ENCODE results near the gene TRAF3IP3.
A peak's percentile ranks its signal among the peaks of the same experiment; 100 is the strongest.

TRAF3IP3 gene

DNA sequence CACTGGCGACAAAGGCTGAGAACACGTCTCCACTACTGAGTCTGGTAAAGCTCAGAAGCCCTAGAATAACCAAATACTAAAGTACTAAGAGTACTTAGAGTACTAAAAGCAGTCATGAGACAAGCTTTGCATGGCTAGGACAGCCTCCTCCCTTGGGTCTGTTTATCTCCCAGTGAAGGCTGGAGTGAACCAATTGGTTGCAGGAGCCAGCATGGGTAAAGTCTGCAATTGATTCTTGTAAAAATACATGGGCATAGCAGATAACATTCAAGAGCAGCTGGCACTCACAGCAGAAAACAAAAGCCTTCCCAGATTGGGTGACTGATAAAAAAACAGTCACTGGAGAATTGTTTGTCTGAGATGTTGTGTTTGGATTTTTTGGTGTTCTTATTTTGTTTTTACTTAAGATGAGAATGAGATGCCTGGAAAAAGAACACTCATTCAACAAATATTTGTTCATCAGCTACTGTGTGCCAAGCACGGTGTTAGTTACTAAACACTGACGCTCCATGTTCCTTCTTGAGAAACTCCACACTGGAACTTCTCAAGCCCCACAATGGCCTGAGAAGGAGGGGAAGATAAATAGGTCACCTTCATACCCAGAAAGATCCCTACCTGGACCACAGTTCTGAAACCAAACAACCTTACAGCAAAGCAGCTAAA is 46.4 kb downstream of the TRAF3IP3 start:
- TF ChIP-seq, protein P1, sequence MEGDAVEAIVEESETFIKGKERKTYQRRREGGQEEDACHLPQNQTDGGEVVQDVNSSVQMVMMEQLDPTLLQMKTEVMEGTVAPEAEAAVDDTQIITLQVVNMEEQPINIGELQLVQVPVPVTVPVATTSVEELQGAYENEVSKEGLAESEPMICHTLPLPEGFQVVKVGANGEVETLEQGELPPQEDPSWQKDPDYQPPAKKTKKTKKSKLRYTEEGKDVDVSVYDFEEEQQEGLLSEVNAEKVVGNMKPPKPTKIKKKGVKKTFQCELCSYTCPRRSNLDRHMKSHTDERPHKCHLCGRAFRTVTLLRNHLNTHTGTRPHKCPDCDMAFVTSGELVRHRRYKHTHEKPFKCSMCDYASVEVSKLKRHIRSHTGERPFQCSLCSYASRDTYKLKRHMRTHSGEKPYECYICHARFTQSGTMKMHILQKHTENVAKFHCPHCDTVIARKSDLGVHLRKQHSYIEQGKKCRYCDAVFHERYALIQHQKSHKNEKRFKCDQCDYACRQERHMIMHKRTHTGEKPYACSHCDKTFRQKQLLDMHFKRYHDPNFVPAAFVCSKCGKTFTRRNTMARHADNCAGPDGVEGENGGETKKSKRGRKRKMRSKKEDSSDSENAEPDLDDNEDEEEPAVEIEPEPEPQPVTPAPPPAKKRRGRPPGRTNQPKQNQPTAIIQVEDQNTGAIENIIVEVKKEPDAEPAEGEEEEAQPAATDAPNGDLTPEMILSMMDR (IDR thresholded peaks at IDR 0.05; ENCODE audit: low read depth, low read length): no peak
- H3K4me3 ChIP-seq (ENCODE audit: low read depth, low read length): no peak overlapping the region
- no peaks in the 10 kb centered on the region for H3K9me3 ChIP-seq
- DNase-seq: peak; percentile 49
- peaks cover 26% of the 10 kb centered on the region for H3K4me1 ChIP-seq
- H3K27me3 ChIP-seq: no peaks in the 10 kb centered on the region
- H3K36me3 ChIP-seq: no peaks in the 10 kb centered on the region

GRCh38 chr1:209802780-209803152 is 46.9 kb downstream of the TRAF3IP3 start:
- Histone ChIP-seq H3K36me3 (no peaks in the 10 kb centered on the region), H3K4me3 (ENCODE audit: low read depth, low read length) (no peak overlapping the region), H3K4me1 (peaks cover 31% of the 10 kb centered on the region), H3K27me3 (no peaks in the 10 kb centered on the region), H3K9me3 (no peaks in the 10 kb centered on the region)
- no peak for DNase-seq
- TF ChIP-seq, protein P1 (IDR thresholded peaks at IDR 0.05; ENCODE audit: low read depth, low read length): no peak

DNA sequence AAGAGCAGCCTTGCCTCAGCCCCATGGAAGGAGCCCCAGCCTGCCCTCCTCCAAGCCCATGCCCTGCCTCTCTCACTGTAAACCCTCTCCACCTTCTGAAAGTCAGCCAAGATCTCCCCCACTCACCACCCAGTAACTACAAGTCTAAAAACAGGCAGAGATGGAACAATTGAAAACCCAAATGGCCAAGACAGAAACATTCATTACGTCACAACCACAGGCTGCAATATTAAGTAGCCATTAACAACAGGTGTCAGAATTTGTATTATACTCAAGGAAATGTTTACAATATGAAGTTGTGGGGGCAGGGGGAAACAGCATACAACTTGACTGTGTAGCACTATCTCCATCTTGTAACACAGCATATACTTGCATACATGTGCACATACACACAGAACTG is 47.7 kb downstream of the TRAF3IP3 start:
- Histone ChIP-seq H3K9me3 (no peaks in the 10 kb centered on the region), H3K4me3 (ENCODE audit: low read depth, low read length) (no peak overlapping the region), H3K27me3 (no peaks in the 10 kb centered on the region), H3K4me1 (peaks cover 36% of the 10 kb centered on the region), H3K36me3 (no peaks in the 10 kb centered on the region)
- DNase-seq: no peak
- TF ChIP-seq, protein P1 (IDR thresholded peaks at IDR 0.05; ENCODE audit: low read depth, low read length): no peak

- Histone ChIP-seq H3K4me3 (ENCODE audit: low read depth, low read length) (no peak overlapping the region), H3K27me3 (no peaks in the 10 kb centered on the region), H3K36me3 (no peaks in the 10 kb centered on the region), H3K9me3 (no peaks in the 10 kb centered on the region), H3K4me1 (peaks cover 41% of the 10 kb centered on the region)
- no peak for DNase-seq
- TF ChIP-seq, protein P1 (IDR thresholded peaks at IDR 0.05; ENCODE audit: low read depth, low read length): no peak
These were observed 49.5 kb downstream of the TRAF3IP3 start for GRCh38 chr1:209805341-209805781.

- TF ChIP-seq, protein P1 (IDR thresholded peaks at IDR 0.05; ENCODE audit: low read depth, low read length): no peak
- no peak within 1 kb of the TSS for H3K4me3 ChIP-seq (ENCODE audit: low read depth, low read length)
- no peaks in the 10 kb centered on the region for H3K9me3 ChIP-seq
- no peaks in the 10 kb centered on the region for H3K27me3 ChIP-seq
- H3K4me1 ChIP-seq: peaks cover 44% of the 10 kb centered on the region
- no peaks in the 10 kb centered on the region for H3K36me3 ChIP-seq
- no peak for DNase-seq
These were observed 50.3 kb downstream of the TRAF3IP3 start, which contains the start of gene IRF6 for GRCh38 chr1:209805875-209806760. TSS of gene IRF6 (minus strand) at chr1:209806142. CDS start at chr1:209801413, 4,729 bp downstream.

- Histone ChIP-seq H3K4me3 (ENCODE audit: low read depth, low read length) (no peak overlapping the region), H3K36me3 (no peaks in the 10 kb centered on the region), H3K27me3 (no peaks in the 10 kb centered on the region), H3K4me1 (peaks cover 36% of the 10 kb centered on the region), H3K9me3 (no peaks in the 10 kb centered on the region)
- no peak for DNase-seq
- TF ChIP-seq, protein P1 (IDR thresholded peaks at IDR 0.05; ENCODE audit: low read depth, low read length): no peak
These were observed 51.7 kb downstream of the TRAF3IP3 start for GRCh38 chr1:209807509-209807908.

Data from BE2C (cell line).